ENCODE data around the gene ZNF277. TPM values are rescaled to one million over a fixed set of nuclear protein-coding genes. Genes with fewer than 3 reads are reported as not detected.
A peak's percentile ranks its signal among the peaks of the same experiment; 100 is the strongest.

The ZNF277 gene
- total RNA-seq, 4 donors from 2014 or later = 2.2 to 27.6 (median 24.1) TPM

DNA sequence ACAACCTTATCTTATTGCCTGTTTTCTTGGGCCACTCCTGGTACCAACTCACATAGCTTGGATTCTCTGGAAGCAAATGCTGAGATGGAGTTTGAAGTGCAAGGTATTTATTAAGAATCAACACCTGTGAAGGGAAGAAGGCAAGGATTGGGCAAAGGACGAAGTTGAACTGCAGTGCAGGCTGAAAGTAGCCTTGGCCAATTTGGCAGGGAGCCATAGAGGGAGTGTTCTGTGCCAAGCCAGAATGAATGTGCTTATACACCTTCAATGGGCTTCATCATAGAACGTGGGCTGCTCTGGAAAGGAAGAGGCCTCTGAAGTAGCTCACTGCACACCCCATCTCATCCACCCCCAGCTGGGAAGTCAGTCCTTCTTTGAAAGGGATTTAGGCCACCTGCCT lies 163.9 kb downstream of the ZNF277 start:
- 17 to 40% methylated on average over 1 to 2 of the region's 2 CpGs for WGBS, 2 donors (ENCODE audit: low coverage in 1 of 2)
- in situ Hi-C loops (cut with MboI; ENCODE audit: low pct_ligation_motif_present in 1 of 4, low pct_unique_long_range_greater_than_20kb in 1 of 4, low sequenced_read_pairs in 3 of 4) (no loop called here), intact Hi-C loops (cut with DNase I; ENCODE audit: low total_unique reads) (no loop called here)
- no peak overlapping the region for H3K4me3 ChIP-seq
- H3K4me1 ChIP-seq = no peaks in the 10 kb centered on the region
- no peak overlapping the region for H3K27ac ChIP-seq
- peak; percentile 33 for DNase-seq
- no peak for TF ChIP-seq POLR2AphosphoS5 (IDR thresholded peaks at IDR 0.05)
- no peak for TF ChIP-seq EP300 (IDR thresholded peaks at IDR 0.05; ENCODE audit: low read depth)
- TF ChIP-seq, protein P1, sequence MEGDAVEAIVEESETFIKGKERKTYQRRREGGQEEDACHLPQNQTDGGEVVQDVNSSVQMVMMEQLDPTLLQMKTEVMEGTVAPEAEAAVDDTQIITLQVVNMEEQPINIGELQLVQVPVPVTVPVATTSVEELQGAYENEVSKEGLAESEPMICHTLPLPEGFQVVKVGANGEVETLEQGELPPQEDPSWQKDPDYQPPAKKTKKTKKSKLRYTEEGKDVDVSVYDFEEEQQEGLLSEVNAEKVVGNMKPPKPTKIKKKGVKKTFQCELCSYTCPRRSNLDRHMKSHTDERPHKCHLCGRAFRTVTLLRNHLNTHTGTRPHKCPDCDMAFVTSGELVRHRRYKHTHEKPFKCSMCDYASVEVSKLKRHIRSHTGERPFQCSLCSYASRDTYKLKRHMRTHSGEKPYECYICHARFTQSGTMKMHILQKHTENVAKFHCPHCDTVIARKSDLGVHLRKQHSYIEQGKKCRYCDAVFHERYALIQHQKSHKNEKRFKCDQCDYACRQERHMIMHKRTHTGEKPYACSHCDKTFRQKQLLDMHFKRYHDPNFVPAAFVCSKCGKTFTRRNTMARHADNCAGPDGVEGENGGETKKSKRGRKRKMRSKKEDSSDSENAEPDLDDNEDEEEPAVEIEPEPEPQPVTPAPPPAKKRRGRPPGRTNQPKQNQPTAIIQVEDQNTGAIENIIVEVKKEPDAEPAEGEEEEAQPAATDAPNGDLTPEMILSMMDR (IDR thresholded peaks at IDR 0.05) = no peak
- no peak for TF ChIP-seq POLR2A (IDR thresholded peaks at IDR 0.05)
- no peaks in the 10 kb centered on the region for H3K27me3 ChIP-seq
- no peaks in the 10 kb centered on the region for H3K36me3 ChIP-seq
- no peaks in the 10 kb centered on the region for H3K9me3 ChIP-seq

DNA sequence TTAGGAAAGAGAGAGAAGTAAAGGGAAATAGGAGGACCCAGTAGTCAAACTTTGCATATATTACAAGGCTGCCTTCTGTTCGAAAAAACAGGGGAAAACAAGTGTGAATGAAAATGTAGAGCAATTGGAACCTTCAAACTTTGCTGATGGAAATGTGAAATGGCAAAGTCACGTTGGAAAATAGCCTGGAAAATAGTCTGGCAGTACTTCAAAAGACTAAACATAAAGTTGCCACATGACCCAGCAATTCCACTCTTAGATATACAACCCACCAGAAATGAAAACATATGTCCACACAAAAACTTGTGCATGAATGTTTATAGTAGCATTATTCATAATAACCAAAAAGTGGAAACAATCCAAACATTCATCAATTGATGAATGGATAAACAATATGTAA lies 165.2 kb downstream of the ZNF277 start:
- DNase-seq = no peak
- Histone ChIP-seq H3K27ac (no peak overlapping the region), H3K4me1 (no peaks in the 10 kb centered on the region), H3K4me3 (no peak overlapping the region), H3K27me3 (no peaks in the 10 kb centered on the region), H3K9me3 (no peaks in the 10 kb centered on the region), H3K36me3 (no peaks in the 10 kb centered on the region)
- WGBS, 2 donors (ENCODE audit: low coverage in 1 of 2) = 37 to 42% methylated on average over 2 of the region's 2 CpGs
- intact Hi-C loops (cut with DNase I; ENCODE audit: low total_unique reads) = no loop called here
- in situ Hi-C loops (cut with MboI; ENCODE audit: low pct_ligation_motif_present in 1 of 4, low pct_unique_long_range_greater_than_20kb in 1 of 4, low sequenced_read_pairs in 3 of 4) = no loop called here
- no peak for TF ChIP-seq POLR2AphosphoS5 (IDR thresholded peaks at IDR 0.05)
- no peak for TF ChIP-seq EP300 (IDR thresholded peaks at IDR 0.05; ENCODE audit: low read depth)
- TF ChIP-seq POLR2A (IDR thresholded peaks at IDR 0.05) = no peak
- TF ChIP-seq, protein P1 (IDR thresholded peaks at IDR 0.05) = no peak

DNA sequence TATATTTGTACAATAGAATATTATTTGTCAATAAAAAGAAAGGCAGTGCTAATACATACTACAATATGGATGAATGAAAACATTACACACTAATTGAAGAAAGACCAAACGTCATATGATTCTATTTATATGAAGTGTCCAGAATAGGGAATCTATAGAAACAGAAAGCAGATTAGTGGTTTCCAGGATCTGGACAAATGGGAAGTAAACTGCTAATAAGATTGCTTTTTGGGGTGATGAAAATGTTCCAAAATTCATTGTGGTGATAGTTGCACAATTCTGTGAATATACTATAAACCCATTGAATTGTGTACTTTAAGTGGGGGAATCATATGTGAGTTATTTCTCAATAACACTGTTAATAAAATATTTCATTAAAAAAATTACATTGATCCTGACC lies 165.6 kb downstream of the ZNF277 start:
- H3K4me1 ChIP-seq = no peaks in the 10 kb centered on the region
- no peak overlapping the region for H3K4me3 ChIP-seq
- DNase-seq = no peak
- no peaks in the 10 kb centered on the region for H3K27me3 ChIP-seq
- no peaks in the 10 kb centered on the region for H3K36me3 ChIP-seq
- intact Hi-C loops (cut with DNase I; ENCODE audit: low total_unique reads) = no loop called here
- TF ChIP-seq EP300 (IDR thresholded peaks at IDR 0.05; ENCODE audit: low read depth) = no peak
- TF ChIP-seq, protein P1 (IDR thresholded peaks at IDR 0.05) = no peak
- TF ChIP-seq POLR2A (IDR thresholded peaks at IDR 0.05) = no peak
- no peaks in the 10 kb centered on the region for H3K9me3 ChIP-seq
- WGBS, 2 donors (ENCODE audit: low coverage in 1 of 2) = 25 to 55% methylated on average over 1 of the region's 1 CpG
- H3K27ac ChIP-seq = no peak overlapping the region
- in situ Hi-C loops (cut with MboI; ENCODE audit: low pct_ligation_motif_present in 1 of 4, low pct_unique_long_range_greater_than_20kb in 1 of 4, low sequenced_read_pairs in 3 of 4) = no loop called here

DNA sequence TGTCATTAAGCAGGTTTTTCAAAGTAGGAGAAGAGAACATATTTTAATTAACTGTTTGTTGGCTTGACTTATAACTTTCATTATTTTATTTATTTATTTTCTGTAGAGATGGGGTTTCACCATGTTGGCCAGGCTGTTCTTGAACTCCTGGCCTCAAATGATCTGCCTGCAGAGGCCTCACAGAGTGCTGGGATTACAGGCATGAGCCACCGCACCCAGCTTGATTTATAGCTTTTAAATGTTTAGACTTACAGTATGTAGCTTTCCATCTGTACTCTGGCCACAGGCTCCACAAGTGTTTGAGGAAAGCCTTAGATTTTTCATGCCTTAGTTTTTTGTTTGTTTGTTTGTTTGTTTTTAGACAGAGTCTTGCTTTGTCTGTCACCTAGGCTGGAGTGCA lies 171.1 kb downstream of the ZNF277 start:
- Histone ChIP-seq H3K4me1 (no peaks in the 10 kb centered on the region), H3K4me3 (no peak overlapping the region), H3K9me3 (no peaks in the 10 kb centered on the region), H3K27ac (no peak overlapping the region), H3K36me3 (no peaks in the 10 kb centered on the region), H3K27me3 (no peaks in the 10 kb centered on the region)
- TF ChIP-seq, protein P1 (IDR thresholded peaks at IDR 0.05) = no peak
- TF ChIP-seq POLR2A (IDR thresholded peaks at IDR 0.05) = no peak
- no peak for TF ChIP-seq POLR2AphosphoS5 (IDR thresholded peaks at IDR 0.05)
- no peak for TF ChIP-seq EP300 (IDR thresholded peaks at IDR 0.05; ENCODE audit: low read depth)
- intact Hi-C loops (cut with DNase I; ENCODE audit: low total_unique reads) = no loop called here
- in situ Hi-C loops (cut with MboI; ENCODE audit: low pct_ligation_motif_present in 1 of 4, low pct_unique_long_range_greater_than_20kb in 1 of 4, low sequenced_read_pairs in 3 of 4) = loop anchor here in 2 of 4 donors (25.0 kb wide), 2 partner anchors 165 to 615 kb away; partner anchors contain the start of genes DOCK4 (in 1 of the 2) and ZNF277 (in 1 of the 2)
- no peak for DNase-seq
- 50 to 64% methylated on average over 1 of the region's 1 CpG for WGBS, 2 donors (ENCODE audit: low coverage in 1 of 2)

All from transverse colon (tissue), 4 donors.